ENCODE results near the gene SHLD1. TPM values are rescaled to one million over a fixed set of nuclear protein-coding genes. Genes with fewer than 3 reads are reported as not detected.

The SHLD1 gene
- total RNA-seq, 1 experiment from 2014 or later = 5.9 TPM

GRCh38 chr20:5810800-5811422, 60.7 kb downstream of the SHLD1 start:
- no peak for DNase-seq
- H3K9me3 ChIP-seq (ENCODE audit: insufficient read depth, low read depth) = no peaks in the 10 kb centered on the region
- H4K20me1 ChIP-seq (ENCODE audit: insufficient read depth) = no peaks in the 10 kb centered on the region
- H3K36me3 ChIP-seq (ENCODE audit: low read depth) = no peaks in the 10 kb centered on the region
- TF ChIP-seq, protein P1, sequence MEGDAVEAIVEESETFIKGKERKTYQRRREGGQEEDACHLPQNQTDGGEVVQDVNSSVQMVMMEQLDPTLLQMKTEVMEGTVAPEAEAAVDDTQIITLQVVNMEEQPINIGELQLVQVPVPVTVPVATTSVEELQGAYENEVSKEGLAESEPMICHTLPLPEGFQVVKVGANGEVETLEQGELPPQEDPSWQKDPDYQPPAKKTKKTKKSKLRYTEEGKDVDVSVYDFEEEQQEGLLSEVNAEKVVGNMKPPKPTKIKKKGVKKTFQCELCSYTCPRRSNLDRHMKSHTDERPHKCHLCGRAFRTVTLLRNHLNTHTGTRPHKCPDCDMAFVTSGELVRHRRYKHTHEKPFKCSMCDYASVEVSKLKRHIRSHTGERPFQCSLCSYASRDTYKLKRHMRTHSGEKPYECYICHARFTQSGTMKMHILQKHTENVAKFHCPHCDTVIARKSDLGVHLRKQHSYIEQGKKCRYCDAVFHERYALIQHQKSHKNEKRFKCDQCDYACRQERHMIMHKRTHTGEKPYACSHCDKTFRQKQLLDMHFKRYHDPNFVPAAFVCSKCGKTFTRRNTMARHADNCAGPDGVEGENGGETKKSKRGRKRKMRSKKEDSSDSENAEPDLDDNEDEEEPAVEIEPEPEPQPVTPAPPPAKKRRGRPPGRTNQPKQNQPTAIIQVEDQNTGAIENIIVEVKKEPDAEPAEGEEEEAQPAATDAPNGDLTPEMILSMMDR (conservative IDR thresholded peaks at IDR 0.05) = no peak
- TF ChIP-seq EZH2 (IDR thresholded peaks at IDR 0.05; ENCODE audit: low read depth) = no peak
- intact Hi-C loops (cut with micrococcal nuclease; ENCODE audit: unreplicated experiment) = no loop called here
- no peaks in the 10 kb centered on the region for H3K79me2 ChIP-seq (ENCODE audit: low read depth)
- no peak overlapping the region for H3K4me2 ChIP-seq
- no peaks in the 10 kb centered on the region for H3K27me3 ChIP-seq (ENCODE audit: insufficient read depth, low read depth)
- no peak overlapping the region for H3K4me3 ChIP-seq
- ChIA-PET CTCF (no interaction called here), POLR2A (ENCODE audit: unreplicated experiment) (no interaction called here)
- H3F3A ChIP-seq (ENCODE audit: insufficient read depth, low read depth) = no peaks in the 10 kb centered on the region
- BruUV-seq (replicated peaks) = no TSS peak
- H3K27ac ChIP-seq = no peak overlapping the region
- no peaks in the 10 kb centered on the region for H3K4me1 ChIP-seq (replicated peaks; ENCODE audit: insufficient read depth)
- no peaks in the 10 kb centered on the region for H3K9me2 ChIP-seq (ENCODE audit: insufficient read depth)
- no peak overlapping the region for H2AFZ ChIP-seq

- H3K4me2 ChIP-seq = no peak overlapping the region
- no peak for DNase-seq
- H3K27me3 ChIP-seq (ENCODE audit: insufficient read depth, low read depth) = no peaks in the 10 kb centered on the region
- H3K4me3 ChIP-seq = no peak overlapping the region
- H2AFZ ChIP-seq = no peak overlapping the region
- intact Hi-C loops (cut with micrococcal nuclease; ENCODE audit: unreplicated experiment) = no loop called here
- CTCF ChIA-PET = no interaction called here
- H3F3A ChIP-seq (ENCODE audit: insufficient read depth, low read depth) = no peaks in the 10 kb centered on the region
- BruUV-seq (replicated peaks) = no TSS peak
- H4K20me1 ChIP-seq (ENCODE audit: insufficient read depth) = no peaks in the 10 kb centered on the region
- no peaks in the 10 kb centered on the region for H3K79me2 ChIP-seq (ENCODE audit: low read depth)
- no peaks in the 10 kb centered on the region for H3K36me3 ChIP-seq (ENCODE audit: low read depth)
- no peaks in the 10 kb centered on the region for H3K4me1 ChIP-seq (replicated peaks; ENCODE audit: insufficient read depth)
- no peak overlapping the region for H3K27ac ChIP-seq
- H3K9me2 ChIP-seq (ENCODE audit: insufficient read depth) = no peaks in the 10 kb centered on the region
- no peaks in the 10 kb centered on the region for H3K9me3 ChIP-seq (ENCODE audit: insufficient read depth, low read depth)
- no peak for TF ChIP-seq EZH2 (IDR thresholded peaks at IDR 0.05; ENCODE audit: low read depth)
- TF ChIP-seq, protein P1 (conservative IDR thresholded peaks at IDR 0.05) = no peak
- POLR2A ChIA-PET (ENCODE audit: unreplicated experiment) = no interaction called here
Measured at GRCh38 chr20:5811746-5812145, 61.5 kb downstream of the SHLD1 start.

DNA sequence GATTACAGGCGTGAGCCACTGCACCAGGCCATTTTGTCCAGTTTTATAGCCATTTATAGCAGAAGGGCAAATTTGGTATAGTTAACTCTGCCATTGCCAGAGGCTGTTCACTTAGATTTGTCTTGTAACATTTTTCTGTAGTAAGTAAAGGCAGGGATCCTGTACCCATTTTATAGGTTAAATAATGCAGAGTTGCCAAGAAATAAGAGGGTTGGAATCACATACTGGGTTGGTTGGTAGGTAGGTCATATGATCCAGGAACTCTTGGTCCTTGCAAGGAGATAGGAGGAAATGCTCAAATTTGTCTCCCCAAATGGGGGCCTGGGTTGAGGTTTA, 68.1 kb downstream of the SHLD1 start:
- Histone ChIP-seq H4K20me1 (ENCODE audit: insufficient read depth) (no peaks in the 10 kb centered on the region), H3F3A (ENCODE audit: insufficient read depth, low read depth) (no peaks in the 10 kb centered on the region), H3K27ac (no peak overlapping the region), H3K9me3 (ENCODE audit: insufficient read depth, low read depth) (no peaks in the 10 kb centered on the region), H3K9me2 (ENCODE audit: insufficient read depth) (no peaks in the 10 kb centered on the region), H3K4me2 (no peak overlapping the region), H3K4me3 (no peak overlapping the region), H3K79me2 (ENCODE audit: low read depth) (no peaks in the 10 kb centered on the region), H2AFZ (no peak overlapping the region), H3K27me3 (ENCODE audit: insufficient read depth, low read depth) (no peaks in the 10 kb centered on the region), H3K36me3 (ENCODE audit: low read depth) (no peaks in the 10 kb centered on the region), H3K4me1 (replicated peaks; ENCODE audit: insufficient read depth) (peaks cover 4% of the 10 kb centered on the region; the same call in 1 of the 2 replicates)
- CTCF ChIA-PET = no interaction called here
- intact Hi-C loops (cut with micrococcal nuclease; ENCODE audit: unreplicated experiment) = no loop called here
- POLR2A ChIA-PET (ENCODE audit: unreplicated experiment) = no interaction called here
- no TSS peak for BruUV-seq (replicated peaks)
- DNase-seq = no peak
- no peak for TF ChIP-seq EZH2 (IDR thresholded peaks at IDR 0.05; ENCODE audit: low read depth)
- TF ChIP-seq, protein P1 (conservative IDR thresholded peaks at IDR 0.05) = no peak

Data from PC-9 (cell line).